ENCODE measurements around the gene LAMTOR3. TPM values are rescaled to one million over a fixed set of nuclear protein-coding genes. Genes with fewer than 3 reads are reported as not detected.

Gene LAMTOR3
- total RNA-seq, 1 experiment from 2014 or later: 30.6 TPM

DNA sequence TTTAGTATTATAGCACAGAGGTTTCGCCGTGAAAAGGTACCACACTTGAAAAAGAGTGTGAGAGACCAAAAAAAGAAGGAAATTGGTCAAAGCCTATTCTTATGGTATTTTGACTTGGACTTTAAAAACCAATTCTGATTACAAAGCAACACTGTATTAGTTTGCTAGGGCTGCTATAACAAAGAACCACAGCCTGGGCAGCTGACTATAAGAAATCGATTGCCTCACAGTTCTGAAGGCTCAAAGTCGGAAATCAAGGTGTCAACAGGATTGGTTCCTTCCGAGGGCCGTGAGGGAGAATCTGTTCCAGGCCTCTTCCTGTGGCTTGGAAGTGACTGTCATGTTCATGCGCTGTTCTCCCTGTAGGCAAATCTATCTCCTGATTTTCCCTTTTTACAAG is 59.7 kb downstream of the LAMTOR3 start:
- Histone ChIP-seq H4K5ac (ENCODE audit: insufficient read length, low read depth, low read length) (no peak overlapping the region), H4K8ac (replicated peaks; ENCODE audit: insufficient read length, low read depth, low read length) (no peak overlapping the region), H3K23ac (ENCODE audit: insufficient read length, low read depth, low read length) (no peak overlapping the region), H2BK15ac (ENCODE audit: low read depth, low read length) (no peak overlapping the region), H3K4me1 (ENCODE audit: insufficient read depth, low read length) (no peaks in the 10 kb centered on the region), H2AFZ (ENCODE audit: low read length) (no peak overlapping the region), H2BK12ac (ENCODE audit: insufficient read length, low read depth, low read length) (no peak overlapping the region), H3T11ph (ENCODE audit: low read length) (no peak overlapping the region), H4K20me1 (ENCODE audit: control insufficient read depth, insufficient read depth, insufficient read length) (no peaks in the 10 kb centered on the region), H3K14ac (ENCODE audit: insufficient read depth, low read length) (no peak overlapping the region), H2BK5ac (ENCODE audit: insufficient read length, low read length) (no peak overlapping the region), H3K79me2 (ENCODE audit: insufficient read depth, low read length) (no peaks in the 10 kb centered on the region), H3K18ac (ENCODE audit: insufficient read length, low read depth, low read length) (no peak overlapping the region), H3K27ac (ENCODE audit: insufficient read length, low read depth, low read length) (no peak overlapping the region), H2BK20ac (ENCODE audit: low read depth, low read length, poor library complexity, severe bottlenecking) (no peak overlapping the region), H2AK5ac (ENCODE audit: insufficient read length, low read length) (no peak overlapping the region), H2BK120ac (ENCODE audit: low read depth, low read length, poor library complexity, severe bottlenecking) (no peak overlapping the region), H3K56ac (ENCODE audit: insufficient read length, low read depth, low read length) (no peak overlapping the region), H3K27me3 (ENCODE audit: insufficient read depth, low read length) (no peaks in the 10 kb centered on the region), H3K4me2 (ENCODE audit: insufficient read depth, insufficient read length, low read length) (no peak overlapping the region), H3K23me2 (ENCODE audit: insufficient read length, low read depth, low read length, poor library complexity, severe bottlenecking) (no peaks in the 10 kb centered on the region), H3K79me1 (ENCODE audit: insufficient read depth, low read depth, low read length, poor library complexity, severe bottlenecking) (no peaks in the 10 kb centered on the region), H3K4ac (ENCODE audit: low read depth, low read length) (no peak overlapping the region), H4K91ac (ENCODE audit: insufficient read length, low read depth, low read length) (no peak overlapping the region), H3K9ac (ENCODE audit: extremely low read depth, insufficient read length, low read length) (no peak overlapping the region), H3K9me3 (ENCODE audit: control insufficient read depth, low read depth, low read length) (no peaks in the 10 kb centered on the region)
- no peaks in the 10 kb centered on the region for H3K4me1 Mint-ChIP-seq
- no peak overlapping the region for H3K4me3 Mint-ChIP-seq
- H3K36me3 Mint-ChIP-seq (ENCODE audit: insufficient read depth in 1 of 3, low read depth in 3 of 3): no peaks in the 10 kb centered on the region
- TF ChIP-seq, protein P1, sequence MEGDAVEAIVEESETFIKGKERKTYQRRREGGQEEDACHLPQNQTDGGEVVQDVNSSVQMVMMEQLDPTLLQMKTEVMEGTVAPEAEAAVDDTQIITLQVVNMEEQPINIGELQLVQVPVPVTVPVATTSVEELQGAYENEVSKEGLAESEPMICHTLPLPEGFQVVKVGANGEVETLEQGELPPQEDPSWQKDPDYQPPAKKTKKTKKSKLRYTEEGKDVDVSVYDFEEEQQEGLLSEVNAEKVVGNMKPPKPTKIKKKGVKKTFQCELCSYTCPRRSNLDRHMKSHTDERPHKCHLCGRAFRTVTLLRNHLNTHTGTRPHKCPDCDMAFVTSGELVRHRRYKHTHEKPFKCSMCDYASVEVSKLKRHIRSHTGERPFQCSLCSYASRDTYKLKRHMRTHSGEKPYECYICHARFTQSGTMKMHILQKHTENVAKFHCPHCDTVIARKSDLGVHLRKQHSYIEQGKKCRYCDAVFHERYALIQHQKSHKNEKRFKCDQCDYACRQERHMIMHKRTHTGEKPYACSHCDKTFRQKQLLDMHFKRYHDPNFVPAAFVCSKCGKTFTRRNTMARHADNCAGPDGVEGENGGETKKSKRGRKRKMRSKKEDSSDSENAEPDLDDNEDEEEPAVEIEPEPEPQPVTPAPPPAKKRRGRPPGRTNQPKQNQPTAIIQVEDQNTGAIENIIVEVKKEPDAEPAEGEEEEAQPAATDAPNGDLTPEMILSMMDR (conservative IDR thresholded peaks at IDR 0.05): no peak
- H3K27me3 Mint-ChIP-seq (ENCODE audit: low read depth): no peaks in the 10 kb centered on the region; the same call in 1 of the 2 replicates
- WGBS (ENCODE audit: extremely low coverage, insufficient read length, low lambda C conversion rate): no CpG with 5 or more reads among the region's 7 CpGs
- H3K27ac Mint-ChIP-seq: no peak overlapping the region
- DNase-seq: no peak
- no peaks in the 10 kb centered on the region for H3K9me3 Mint-ChIP-seq

Measured in H9 (cell line).